Activated CD8-positive, alpha-beta memory T cell treated with anti-CD3 and anti-CD28 coated beads for 24 hours (primary cell): ENCODE measurements around the gene TEKTIP1.
"Not testable (repeated sequence)": the region's sequence is repeated elsewhere in the genome, so short reads cannot be mapped to it uniquely, and the experiment has no call there.

Experiments used
- DNase-seq: peaks from one replicate; pipeline ENCODE4 v3.0.0-alpha.2; 2020

TEKTIP1 gene

GRCh38 chr19:3508121-3508661 is 30.8 kb upstream of the TEKTIP1 start:
- DNase-seq: not testable (repeated sequence)

DNA sequence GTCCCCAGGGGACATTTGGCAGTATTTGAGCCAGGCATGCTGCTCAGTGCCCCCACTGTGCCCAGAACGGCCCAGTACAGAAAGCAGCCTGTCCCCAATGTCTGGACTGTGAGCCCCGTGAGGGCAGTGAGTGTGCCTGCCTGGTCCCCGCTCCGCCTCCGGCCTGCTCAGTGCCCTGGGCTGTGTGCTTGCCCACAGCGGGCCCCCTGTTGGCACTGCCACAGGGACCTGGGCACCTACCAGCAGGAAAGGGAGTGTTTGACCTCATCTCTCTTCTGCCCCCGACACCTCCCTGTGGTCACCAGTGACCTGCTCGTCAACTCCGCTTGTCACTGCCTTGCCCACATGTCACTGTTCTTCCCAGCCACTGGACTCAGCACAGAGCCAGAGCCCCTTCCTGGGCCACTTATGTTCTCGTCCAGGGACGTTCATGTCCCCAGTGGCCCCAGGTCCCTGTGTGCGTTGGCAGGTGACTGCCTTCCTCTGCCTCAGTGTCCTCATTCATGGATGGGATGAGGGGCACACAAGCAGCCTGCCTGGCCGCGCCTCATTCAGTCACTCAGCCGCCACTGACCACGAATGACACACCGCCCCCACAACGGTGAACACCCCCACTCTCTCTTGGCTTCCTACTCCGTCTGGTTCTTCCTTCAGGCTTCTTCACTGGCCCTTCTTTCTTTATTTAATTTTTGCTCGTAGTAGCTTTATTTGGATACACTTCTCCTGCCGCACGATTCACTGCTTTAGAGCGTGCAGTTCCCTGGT is 30.0 kb upstream of the TEKTIP1 start:
- DNase-seq: no peak

GRCh38 chr19:3509566-3509989 is 29.4 kb upstream of the TEKTIP1 start:
- DNase-seq: no peak

DNA sequence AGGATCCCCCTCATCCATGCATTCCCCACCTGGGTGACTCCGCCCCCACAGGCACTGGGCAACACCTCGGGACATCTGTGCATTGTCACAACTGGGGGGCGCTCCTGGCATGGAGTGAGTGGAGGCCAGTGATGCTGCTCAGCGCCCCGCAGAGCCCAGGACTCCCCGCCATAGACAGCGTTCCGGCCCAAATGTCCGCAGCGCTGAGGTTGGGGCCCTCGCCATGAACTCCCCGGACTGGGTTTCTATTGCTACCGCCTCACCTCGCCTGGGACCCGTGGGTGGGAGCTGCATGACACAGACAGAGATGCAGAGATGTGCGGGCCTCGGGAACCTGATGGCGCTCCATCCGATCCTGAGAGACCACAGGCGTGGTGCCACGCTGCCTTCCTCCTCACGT is 28.2 kb upstream of the TEKTIP1 start:
- no peak for DNase-seq

- DNase-seq: no peak
These were observed 27.3 kb upstream of the TEKTIP1 start for GRCh38 chr19:3511506-3512251.

DNA sequence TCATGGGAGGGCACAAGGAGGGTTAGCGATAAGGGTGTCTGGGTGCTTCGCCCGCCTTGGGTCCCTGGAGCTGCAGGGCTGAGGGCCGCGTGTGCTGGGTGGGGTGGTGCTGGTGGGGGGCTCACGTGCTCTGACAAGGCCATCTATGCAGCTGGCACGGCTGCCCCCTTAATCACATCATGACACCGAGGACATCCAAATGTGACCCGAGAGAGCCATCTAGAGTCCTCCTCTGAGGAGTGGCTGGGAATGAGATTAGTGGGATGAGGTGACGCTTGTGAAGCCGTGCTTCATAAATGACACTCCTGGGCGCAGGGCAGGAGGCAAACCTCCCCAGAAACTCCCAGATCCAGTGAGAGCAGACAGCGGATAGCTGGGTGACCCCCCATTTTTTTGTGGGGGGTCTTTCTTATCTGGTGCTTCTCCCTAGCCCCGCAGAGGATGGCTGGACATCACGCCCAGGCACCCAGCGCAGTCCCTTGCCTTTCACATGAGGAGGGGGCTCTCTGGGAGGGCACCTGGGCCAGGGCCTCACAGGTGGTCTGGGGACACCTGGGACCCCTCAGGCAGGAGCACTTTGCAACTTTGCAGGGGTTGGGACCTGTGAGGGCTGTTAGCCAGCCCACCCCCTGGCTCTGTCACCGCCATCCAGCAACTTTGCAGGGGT is 26.3 kb upstream of the TEKTIP1 start:
- no peak for DNase-seq

GRCh38 chr19:3513229-3514140 is 25.5 kb upstream of the TEKTIP1 start:
- DNase-seq: no peak

DNA sequence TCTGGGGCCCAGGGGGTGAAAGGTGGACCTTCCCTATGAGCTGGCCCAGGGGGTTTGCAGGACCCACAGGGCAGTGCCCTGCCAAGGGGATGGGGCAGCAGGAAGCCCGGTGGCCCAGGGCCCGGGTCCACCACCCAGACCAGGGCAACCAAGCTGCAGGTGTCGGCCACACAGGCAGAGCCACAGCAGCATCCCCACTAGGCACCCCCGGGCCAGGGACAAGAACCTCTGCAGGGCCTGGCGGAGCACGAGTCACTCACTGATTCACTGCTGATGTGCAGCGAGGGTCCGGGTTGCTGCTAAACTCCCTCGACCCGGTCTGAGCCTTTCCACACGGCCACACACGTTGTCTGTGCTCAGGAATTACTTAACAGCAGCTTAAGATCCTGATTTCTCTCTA is 24.0 kb upstream of the TEKTIP1 start:
- no peak for DNase-seq

GRCh38 chr19:3515891-3516422 is 23.0 kb upstream of the TEKTIP1 start:
- DNase-seq: no peak

DNA sequence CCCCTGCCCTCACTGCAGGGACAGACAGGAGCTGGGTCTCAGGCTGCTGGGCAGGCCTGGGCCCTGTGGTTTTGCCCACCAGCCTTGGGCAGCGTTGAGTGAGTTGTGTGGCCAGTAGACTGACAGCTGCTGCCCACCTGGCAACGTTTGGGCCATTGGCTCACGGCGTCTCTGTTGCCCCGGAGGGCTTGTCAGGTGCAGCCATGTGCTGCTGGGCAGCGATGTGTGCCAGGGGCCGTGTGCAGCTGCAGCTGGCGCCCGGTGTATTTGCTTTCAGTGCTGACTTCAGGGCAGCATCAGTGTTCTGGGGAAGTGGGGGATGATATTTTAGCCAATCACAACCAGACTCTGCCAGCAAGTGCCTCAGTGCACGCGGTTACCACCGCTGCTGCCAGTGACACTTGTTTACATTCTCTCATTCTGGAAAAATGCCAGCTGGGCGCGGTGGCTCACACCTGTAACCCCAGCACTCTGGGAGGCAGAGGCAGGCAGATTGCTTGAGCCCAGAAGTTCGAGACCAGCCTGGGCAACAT is 22.2 kb upstream of the TEKTIP1 start:
- no peak for DNase-seq

DNA sequence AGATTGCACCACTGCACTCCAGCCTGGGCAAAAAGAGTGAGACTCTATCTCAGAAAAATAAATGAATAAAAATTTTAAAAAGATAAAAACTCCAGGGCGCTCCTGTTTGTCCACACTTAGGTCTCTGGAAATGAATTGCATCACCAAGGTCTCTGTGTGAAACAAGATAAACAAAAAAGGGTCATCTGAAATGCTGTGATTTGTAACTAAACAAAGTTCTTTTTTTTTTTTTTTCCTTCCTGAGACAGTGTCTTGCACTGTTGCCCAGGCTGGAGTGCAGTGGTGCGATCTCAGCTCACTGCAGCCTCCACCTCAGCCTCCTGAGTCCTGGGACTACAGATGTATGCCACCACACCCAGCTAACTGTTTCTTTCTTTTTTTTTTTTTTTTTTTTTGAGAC is 21.3 kb upstream of the TEKTIP1 start:
- no peak for DNase-seq

DNA sequence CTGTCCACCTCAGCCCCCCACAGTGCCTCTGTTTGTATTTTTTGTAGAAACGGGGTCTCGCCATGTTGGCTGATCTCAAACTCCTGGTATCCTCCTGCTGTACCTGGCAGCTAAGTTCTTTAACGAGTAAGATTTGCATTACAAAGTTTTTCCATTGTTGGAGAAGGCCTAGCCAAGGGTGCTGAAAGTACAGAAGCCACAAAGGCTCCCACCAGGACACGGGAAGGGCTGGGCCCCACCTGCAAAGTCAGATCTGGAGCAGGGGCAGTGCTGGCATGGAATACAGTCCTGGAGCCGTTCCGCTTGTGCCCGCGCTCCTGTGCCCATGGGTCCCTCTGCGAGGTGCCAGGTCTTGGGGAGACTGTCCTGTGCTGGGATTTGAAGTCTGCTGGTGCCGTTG is 20.7 kb upstream of the TEKTIP1 start:
- no peak for DNase-seq

DNA sequence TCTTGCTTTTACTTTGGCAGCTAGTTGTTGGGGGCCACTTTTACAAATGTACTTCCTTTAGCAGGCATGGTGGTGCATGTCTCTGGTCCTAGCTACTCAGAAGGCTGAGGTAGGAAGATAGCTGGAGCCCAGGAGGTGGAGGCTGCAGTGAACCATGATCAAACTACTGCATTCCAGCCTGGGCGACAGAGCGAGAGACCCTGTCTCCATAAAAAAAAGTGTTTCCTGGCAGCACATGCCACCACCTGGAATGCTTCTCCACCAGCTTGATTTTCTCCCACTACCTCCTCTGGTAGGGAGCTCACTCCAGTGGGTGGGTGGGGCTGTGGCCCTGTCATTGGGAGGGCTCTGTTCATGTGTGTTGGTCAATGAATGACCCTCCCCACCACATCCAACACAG is 20.3 kb upstream of the TEKTIP1 start:
- no peak for DNase-seq

DNA sequence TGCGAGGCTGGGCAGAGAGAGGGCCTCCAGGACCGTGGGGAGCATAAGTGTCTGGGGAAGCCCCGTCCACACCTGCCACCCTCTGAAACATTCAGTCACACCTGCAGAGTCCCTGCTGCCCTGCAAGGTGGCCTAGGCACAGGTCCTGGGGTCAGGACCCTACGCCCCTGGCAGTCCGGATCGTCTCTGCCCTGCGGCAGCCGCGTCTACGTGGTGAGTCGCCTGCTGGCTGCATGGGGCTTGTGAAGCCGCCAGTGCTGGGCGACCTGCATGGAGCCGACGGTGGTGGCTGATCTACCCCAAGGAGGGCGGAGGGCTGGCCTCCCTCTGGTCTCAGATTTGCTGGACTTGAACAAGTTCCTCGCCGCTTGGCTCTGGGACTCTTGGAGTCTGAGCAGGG is 19.8 kb upstream of the TEKTIP1 start:
- DNase-seq: no peak

DNA sequence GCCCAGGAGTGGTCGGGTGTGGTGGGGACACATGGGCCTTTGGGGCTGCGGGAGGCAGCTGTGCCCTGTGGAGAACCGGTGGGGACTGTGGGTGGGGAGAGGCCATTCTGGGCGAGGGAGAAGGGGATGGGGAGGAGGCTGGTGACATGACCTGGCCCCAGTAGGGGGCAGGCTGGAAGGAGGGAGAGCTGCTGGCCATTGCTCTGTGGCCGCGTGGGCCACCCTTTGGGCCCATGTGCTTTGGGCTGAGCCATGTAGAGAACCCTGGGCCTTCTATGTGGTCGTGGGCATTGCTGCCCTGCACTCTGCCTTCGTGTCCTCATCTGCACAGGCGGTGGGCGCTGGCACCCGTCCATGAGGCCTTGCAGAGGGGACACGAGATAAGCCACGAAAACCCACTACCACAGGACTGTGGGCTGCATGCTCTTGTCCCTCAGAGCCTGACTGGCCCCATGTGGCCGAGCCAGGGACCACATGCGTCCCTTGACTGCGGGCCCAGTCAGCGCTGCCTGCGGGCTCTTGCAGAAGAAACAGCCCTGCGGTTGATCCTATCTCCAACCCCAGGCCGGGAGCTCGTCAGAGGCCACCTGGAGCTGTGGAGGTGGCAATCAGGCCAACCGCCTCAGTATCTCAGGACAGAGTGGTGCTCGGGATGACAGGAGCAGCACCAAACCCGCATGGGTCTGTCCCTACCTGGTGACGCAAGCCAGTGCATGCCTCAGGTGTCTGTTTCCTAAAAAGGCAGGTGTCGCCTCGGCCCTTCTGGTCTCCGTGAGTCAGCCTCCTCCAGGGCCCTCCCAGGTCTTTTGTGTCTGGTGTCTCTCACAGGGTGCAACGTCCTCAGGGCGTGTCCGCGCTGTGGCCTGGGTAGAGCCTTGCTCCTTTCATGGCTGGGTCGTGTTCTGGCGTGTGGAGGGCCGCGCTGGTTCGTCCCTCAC is 18.5 kb upstream of the TEKTIP1 start:
- no peak for DNase-seq

- no peak for DNase-seq
These were observed 17.9 kb upstream of the TEKTIP1 start for GRCh38 chr19:3521104-3521445.

- DNase-seq: no peak
These were observed 16.3 kb upstream of the TEKTIP1 start for GRCh38 chr19:3522421-3523360.

- DNase-seq: no peak
These were observed 15.5 kb upstream of the TEKTIP1 start for GRCh38 chr19:3523361-3524077.
